K562 (cell line): ENCODE results near the gene TNFAIP8L2. TPM values are rescaled to one million over a fixed set of nuclear protein-coding genes. Genes with fewer than 3 reads are reported as not detected.

Experiments used
- ARID1B ChIP-seq: fragments of 450-650 bp; IDR thresholded peaks from 2 replicates; pipeline ENCODE4 v1.6.1; 2016; ENCODE audit warnings: antibody characterized with exemption, mild to moderate bottlenecking, inconsistent platforms
- ARNT ChIP-seq, 2 experiments: fragments of 450-650 bp; IDR thresholded peaks; 2 replicates each; pipeline ENCODE4 v1.6.1; 2016; ENCODE audit warnings: mild to moderate bottlenecking in 1 of 2
- ATF1 ChIP-seq, 2 experiments: fragments of 450-650 bp in 1 of 2; IDR thresholded peaks; 2 replicates each; pipeline ENCODE4 v1.6.1; 2016; ENCODE audit warnings: missing compliant biosample characterization in 1 of 2, missing genetic modification characterization in 1 of 2
- BACH1 ChIP-seq: fragments of 200-800 bp; sonication (Bioruptor generic); IDR thresholded peaks from 2 replicates; pipeline ENCODE4 v1.6.1; 2016; ENCODE audit warnings: missing genetic modification characterization, missing compliant biosample characterization
- CCAR2 ChIP-seq: fragments of 200-400 bp; formaldehyde crosslinking; IDR thresholded peaks from 2 replicates; pipeline ENCODE4 v1.6.1; 2017; ENCODE audit warnings: mild to moderate bottlenecking, low read depth, low read length
- CEBPB ChIP-seq: fragments of 450-650 bp; IDR thresholded peaks from 2 replicates; pipeline ENCODE4 v1.6.1; 2016; ENCODE audit warnings: missing genetic modification characterization, missing compliant biosample characterization
- CHD2 ChIP-seq: IDR thresholded peaks from 2 replicates; pipeline ENCODE4 v1.6.1; 2011; ENCODE audit warnings: low read depth, low read length
- CREB1 ChIP-seq, 2 experiments: sonication (generic) in 1 of 2; formaldehyde crosslinking in 1 of 2; IDR thresholded peaks; 2 replicates each; pipeline versions ENCODE4 v1.6.1 to v1.8.0; 2012 to 2022; ENCODE audit warnings: inconsistent platforms in 1 of 2, mild to moderate bottlenecking in 1 of 2, missing genetic modification reagents in 1 of 2, moderate library complexity in 1 of 2
- CXXC5 ChIP-seq: fragments of 250-450 bp; sonication (Bioruptor Pico); IDR thresholded peaks from 2 replicates; pipeline ENCODE4 v1.8.0; 2022; ENCODE audit warnings: inconsistent platforms, mild to moderate bottlenecking, moderate library complexity
- EHMT2 ChIP-seq: fragments of 450-650 bp; IDR thresholded peaks from 2 replicates; pipeline ENCODE4 v1.6.1; 2018; ENCODE audit warnings: antibody characterized with exemption
- HNRNPL ChIP-seq: fragments of 200-400 bp; formaldehyde crosslinking; IDR thresholded peaks from 2 replicates; pipeline ENCODE4 v1.6.1; 2017; ENCODE audit warnings: low read depth, mild to moderate bottlenecking, low read length
- JUND ChIP-seq, 2 experiments: IDR thresholded peaks; 2 replicates in 1 of 2; 3 replicates in 1 of 2; pipeline ENCODE4 v1.6.1; 2011; ENCODE audit warnings: borderline replicate concordance in 2 of 2, low read depth in 2 of 2, low read length in 2 of 2, improper control_type of control experiment in 1 of 2, missing biosample characterization in 1 of 2, missing genetic modification characterization in 1 of 2, missing genetic modification reagents in 1 of 2
- KAT7 ChIP-seq: sonication (generic); formaldehyde crosslinking; IDR thresholded peaks from 2 replicates; pipeline ENCODE4 v1.8.0; 2022; ENCODE audit warnings: missing genetic modification reagents, mild to moderate bottlenecking, borderline replicate concordance
- MCM3 ChIP-seq: fragments of 450-650 bp; IDR thresholded peaks from 2 replicates; pipeline ENCODE4 v1.6.1; 2016
- MCM7 ChIP-seq, 2 experiments: fragments of 450-650 bp; IDR thresholded peaks; 2 replicates each; pipeline ENCODE4 v1.6.1; 2016 to 2018
- NR0B1 ChIP-seq: fragments of 450-650 bp; IDR thresholded peaks from one replicate; pipeline ENCODE4 v1.6.1; 2018; ENCODE audit warnings: mild to moderate bottlenecking, moderate library complexity; ENCODE audit not compliant: partially characterized antibody
- PHB2 ChIP-seq: fragments of 450-650 bp; IDR thresholded peaks from 2 replicates; pipeline ENCODE4 v1.6.1; 2017; ENCODE audit warnings: low read depth
- PML ChIP-seq: IDR thresholded peaks from 2 replicates; pipeline ENCODE4 v1.6.1; 2012; ENCODE audit warnings: low read length, inconsistent platforms
- POLR2AphosphoS5 ChIP-seq: IDR thresholded peaks from 2 replicates; pipeline ENCODE4 v1.6.1; 2011; ENCODE audit warnings: mild to moderate bottlenecking, low read depth, low read length, moderate library complexity; ENCODE audit not compliant: control insufficient read depth, insufficient read depth
- RFX5 ChIP-seq: IDR thresholded peaks from 2 replicates; pipeline ENCODE4 v1.6.1; 2011; ENCODE audit warnings: low read depth, mild to moderate bottlenecking, improper control_type of control experiment, low read length
- SMAD2 ChIP-seq: fragments of 150-350 bp; IDR thresholded peaks from 2 replicates; pipeline ENCODE4 v1.6.1; 2014; ENCODE audit warnings: low read depth, mild to moderate bottlenecking, low read length
- TAF7 ChIP-seq: fragments of 450-650 bp; IDR thresholded peaks from 2 replicates; pipeline ENCODE4 v1.6.1; 2016; ENCODE audit warnings: missing genetic modification characterization, missing compliant biosample characterization
- TFAP4 ChIP-seq: sonication (generic); formaldehyde crosslinking; IDR thresholded peaks from 2 replicates; pipeline ENCODE4 v1.8.0; 2022; ENCODE audit warnings: missing genetic modification reagents, mild to moderate bottlenecking, moderate library complexity, borderline replicate concordance
- TRIM25 ChIP-seq: fragments of 450-650 bp; IDR thresholded peaks from 2 replicates; pipeline ENCODE4 v1.7.0; 2016; ENCODE audit warnings: borderline replicate concordance
- WHSC1 ChIP-seq: IDR thresholded peaks from one replicate; pipeline ENCODE4 v1.6.1; 2012; ENCODE audit warnings: low read length, control low read depth, inconsistent platforms
- ZKSCAN1 ChIP-seq: fragments of 150-350 bp; IDR thresholded peaks from 2 replicates; pipeline ENCODE4 v1.6.1; 2016; ENCODE audit warnings: low read depth, low read length
- polyA plus RNA-seq, 8 experiments: library from polyadenylated mRNA; depleted of rRNA in 4 of 8; stranded (reverse) in 5 of 8; unstranded in 3 of 8; fragments of >200 nt; fragmentation: Nextera tagmentation in 2 of 8; fragmentation: Illumina TruSeq in 1 of 8; extraction: Ambion mirVana in 2 of 8; extraction: Trizol in 1 of 8; gene quantifications; 2 replicates each; pipeline versions ENCODE4 v1.2.1 to v1.2.3, GENCODE V29; 2011 to 2014; ENCODE audit warnings: inconsistent platforms in 1 of 8, missing spikeins in 1 of 8
- total RNA-seq, 7 experiments: library from RNA; depleted of rRNA in 6 of 7; stranded (reverse); fragments of >200 nt in 6 of 7; fragmentation: Illumina TruSeq in 2 of 7; extraction: Trizol in 2 of 7; gene quantifications; 2 replicates each; pipeline versions ENCODE4 v1.2.1 to v1.2.3, GENCODE V29; 2011 to 2021; ENCODE audit warnings: low replicate concordance in 1 of 7

Gene TNFAIP8L2
- total and polyA plus RNA-seq, 9 of the 15 experiments (the other 6 are each of a cell fraction or from before 2014, with no cell fraction given) = 0.05 to 1.7 (median 0.52) TPM

- peak; percentile 97 for TF ChIP-seq TRIM25
- no peak for TF ChIP-seq PHB2
- no peak for TF ChIP-seq HNRNPL
- TF ChIP-seq TFAP4 (CRISPR knock-in tag) = peak; percentile 74; the same call in 1 of the 2 replicates
- no peak for TF ChIP-seq RFX5
- TF ChIP-seq ZKSCAN1 = peak; percentile 25; the same call in 1 of the 2 replicates
- TF ChIP-seq CREB1 (IDR thresholded peaks at IDR 0.05) = peak; percentile 78
- TF ChIP-seq CREB1 (CRISPR knock-in tag; IDR thresholded peaks at IDR 0.05) = peak; percentile 86
- TF ChIP-seq CCAR2 = no peak
- TF ChIP-seq JUND (IDR thresholded peaks at IDR 0.05; ENCODE audit: borderline replicate concordance, low read depth, low read length) = peak; percentile 69
- TF ChIP-seq JUND (tag; IDR thresholded peaks at IDR 0.05; ENCODE audit: borderline replicate concordance, low read depth, low read length) = peak; percentile 67; the same call in 2 of the 3 replicates
- TF ChIP-seq BACH1 = peak; percentile 87; the same call in 1 of the 2 replicates
- no peak for TF ChIP-seq SMAD2
- TF ChIP-seq CXXC5 (CRISPR knock-in tag) = peak; percentile 92
- peak; percentile 57; the same call in 1 of the 2 replicates for TF ChIP-seq CEBPB (tag)
- 0 out of 2 replicates have a peak, but pooled peaks have one; percentile 11 for TF ChIP-seq TAF7 (tag)
- TF ChIP-seq EHMT2 = no peak
- peak; percentile 76 for TF ChIP-seq POLR2AphosphoS5
- no peak for TF ChIP-seq WHSC1
- 0 out of 2 replicates have a peak, but pooled peaks have one; percentile 7 for TF ChIP-seq ARID1B
- TF ChIP-seq MCM7 (IDR thresholded peaks at IDR 0.05) = peak in 1 of 2 experiments; percentile 100; a peak in 2 of 4 replicates
- no peak for TF ChIP-seq KAT7 (CRISPR knock-in tag)
- peak; percentile 60 to 95; a peak in 3 of 4 replicates for TF ChIP-seq ARNT (IDR thresholded peaks at IDR 0.05)
- TF ChIP-seq MCM3 = no peak
- no peak for TF ChIP-seq NR0B1
- peak; percentile 11; the same call in 1 of the 2 replicates for TF ChIP-seq PML
- TF ChIP-seq CHD2 = peak; percentile 33; the same call in 1 of the 2 replicates
- no peak for TF ChIP-seq ATF1 (CRISPR knock-in tag; IDR thresholded peaks at IDR 0.05)
- TF ChIP-seq ATF1 (tag; IDR thresholded peaks at IDR 0.05) = peak; percentile 89
These were observed 9.5 kb downstream of the TNFAIP8L2 start, which contains the start of the genes LYSMD1 and SCNM1 (continued) for GRCh38 chr1:151165738-151166504.
